Keratinocyte (primary cell): ENCODE measurements around the gene ZNF407. TPM values are rescaled to one million over a fixed set of nuclear protein-coding genes. Genes with fewer than 3 reads are reported as not detected.

Source experiments
- DNase-seq: peaks from one replicate; pipeline ENCODE4 v3.0.0-alpha.2; 2011; ENCODE audit warnings: low read depth, missing footprints, low spot score
- FAIRE-seq: peaks from 2 replicates; lab custom pipeline; 2011; peaks lifted over from hg19 to GRCh38; lab: Jason Lieb, UNC
- H2AFZ ChIP-seq: 2 replicates; pipeline ENCODE4 v1.6.0; 2012; ENCODE audit warnings: low read length, control low read depth, inconsistent platforms; ENCODE audit not compliant: control insufficient read depth
- H3K27ac ChIP-seq: 2 replicates; pipeline ENCODE4 v1.5.1; 2011; ENCODE audit warnings: low read length; ENCODE audit not compliant: control insufficient read depth, insufficient read depth
- H3K27me3 ChIP-seq: 3 replicates; pipeline ENCODE4 v1.6.0; 2011; ENCODE audit warnings: low read length; ENCODE audit not compliant: control insufficient read depth, insufficient read depth; ENCODE audit errors: extremely low read depth
- H3K36me3 ChIP-seq, 2 experiments: 2 replicates in 1 of 2; 3 replicates in 1 of 2; pipeline ENCODE4 v1.5.1; 2011; ENCODE audit warnings: low read length in 2 of 2, mild to moderate bottlenecking in 1 of 2; ENCODE audit not compliant: control insufficient read depth in 2 of 2, insufficient read depth in 2 of 2; ENCODE audit errors: extremely low read depth in 1 of 2
- H3K4me1 ChIP-seq: 3 replicates; pipeline ENCODE4 v1.5.1; 2011; ENCODE audit warnings: low read length; ENCODE audit not compliant: control insufficient read depth, insufficient read depth; ENCODE audit errors: extremely low read depth
- H3K4me2 ChIP-seq: 3 replicates; pipeline ENCODE4 v1.6.0; 2011; ENCODE audit warnings: low read depth, low read length; ENCODE audit not compliant: control insufficient read depth, insufficient read depth; ENCODE audit errors: extremely low read depth
- H3K4me3 ChIP-seq, 3 experiments: fragments of 200-600 bp in 1 of 3; sonication (generic) in 1 of 3; 2 replicates in 2 of 3; 3 replicates in 1 of 3; pipeline ENCODE4 v1.5.1; 2011 to 2016; ENCODE audit warnings: low read length in 3 of 3, mild to moderate bottlenecking in 3 of 3, control low read depth in 2 of 3, inconsistent platforms in 1 of 3, low read depth in 1 of 3, mixed read lengths in 1 of 3, mixed run types in 1 of 3, moderate library complexity in 1 of 3; ENCODE audit not compliant: control insufficient read depth in 2 of 3, insufficient read depth in 2 of 3; ENCODE audit errors: extremely low read depth in 1 of 3
- H3K79me2 ChIP-seq: 2 replicates; pipeline ENCODE4 v1.6.0; 2012; ENCODE audit warnings: low read length; ENCODE audit not compliant: control insufficient read depth, insufficient read depth
- H3K9ac ChIP-seq: 3 replicates; pipeline ENCODE4 v1.6.0; 2011; ENCODE audit warnings: low read length; ENCODE audit not compliant: control insufficient read depth, insufficient read depth; ENCODE audit errors: extremely low read depth
- H3K9me1 ChIP-seq: 3 replicates; pipeline ENCODE4 v1.6.0; 2011; ENCODE audit warnings: low read length; ENCODE audit not compliant: control insufficient read depth, insufficient read depth; ENCODE audit errors: extremely low read depth
- H3K9me3 ChIP-seq: 2 replicates; pipeline ENCODE4 v1.5.1; 2012; ENCODE audit warnings: low read depth, low read length; ENCODE audit not compliant: control insufficient read depth
- H4K20me1 ChIP-seq: 3 replicates; pipeline ENCODE4 v1.6.0; 2011; ENCODE audit warnings: low read length; ENCODE audit not compliant: control insufficient read depth, insufficient read depth; ENCODE audit errors: extremely low read depth
- CTCF ChIP-seq, 3 experiments: IDR thresholded peaks in 1 of 3; conservative IDR thresholded peaks in 1 of 3; optimal IDR thresholded peaks in 1 of 3; 2 replicates in 2 of 3; 3 replicates in 1 of 3; pipeline versions ENCODE3 to v1.5.1; 2011; ENCODE audit warnings: low read length in 3 of 3, mild to moderate bottlenecking in 3 of 3, moderate library complexity in 2 of 3, control low read depth in 1 of 3, inconsistent platforms in 1 of 3; ENCODE audit not compliant: insufficient read depth in 2 of 3; ENCODE audit errors: extremely low read depth in 1 of 3
- EZH2 ChIP-seq: IDR thresholded peaks from one replicate; pipeline ENCODE4 v1.6.1; 2012; ENCODE audit warnings: inconsistent platforms, mild to moderate bottlenecking, low read length, moderate library complexity
- dilution Hi-C: fragments of 300-500 bp; cut with MboI; formaldehyde crosslinking; loops from one replicate; pipeline ENCODE4 v1.7.0; 2020; ENCODE audit warnings: low sequenced_read_pairs; ENCODE audit not compliant: extremely low pct_ligation_motif_present
- polyA plus RNA-seq, 5 experiments: library from polyadenylated mRNA; depleted of rRNA in 3 of 5; stranded (reverse) in 3 of 5; stranded (forward) in 1 of 5; unstranded in 1 of 5; fragments of >200 nt; gene quantifications; 1 replicate in 1 of 5; 2 replicates in 3 of 5; 3 replicates in 1 of 5; pipeline versions ENCODE4 v1.2.1 to v1.2.3, GENCODE V29; 2011 to 2012; ENCODE audit warnings: missing spikeins in 2 of 5, low read depth in 1 of 5, low replicate concordance in 1 of 5

ZNF407 gene
- polyA plus RNA-seq, 1 donor (not counting 4 experiments of a cell fraction or from before 2014, with no cell fraction given), result 3.8 TPM

GRCh38 chr18:74623047-74623816, 25.6 kb downstream of the ZNF407 start:
- peaks cover 27% of the 10 kb centered on the region for H3K79me2 ChIP-seq
- no peaks in the 10 kb centered on the region for H3K36me3 ChIP-seq
- FAIRE-seq, result no peak
- no peaks in the 10 kb centered on the region for H3K4me1 ChIP-seq
- no peak overlapping the region for H3K4me3 ChIP-seq
- TF ChIP-seq EZH2 (no peak), CTCF (optimal IDR thresholded peaks at IDR 0.05 in 1 of 3, IDR thresholded peaks at IDR 0.05 in 1 of 3, conservative IDR thresholded peaks at IDR 0.05 in 1 of 3; ENCODE audit: extremely low read depth in 1 of 3, insufficient read depth in 2 of 3, low read length in 3 of 3) (peak; percentile 27 to 38 (median 36))
- dilution Hi-C loops, result no loop called here
- H4K20me1 ChIP-seq, result no peaks in the 10 kb centered on the region
- H3K27me3 ChIP-seq, result no peaks in the 10 kb centered on the region
- H3K27ac ChIP-seq, result no peak overlapping the region
- no peaks in the 10 kb centered on the region for H3K9me3 ChIP-seq
- H3K9me1 ChIP-seq, result peaks cover 3% of the 10 kb centered on the region
- no peak overlapping the region for H2AFZ ChIP-seq
- H3K4me2 ChIP-seq, result no peak overlapping the region
- H3K9ac ChIP-seq, result no peak overlapping the region
- no peak for DNase-seq

DNA sequence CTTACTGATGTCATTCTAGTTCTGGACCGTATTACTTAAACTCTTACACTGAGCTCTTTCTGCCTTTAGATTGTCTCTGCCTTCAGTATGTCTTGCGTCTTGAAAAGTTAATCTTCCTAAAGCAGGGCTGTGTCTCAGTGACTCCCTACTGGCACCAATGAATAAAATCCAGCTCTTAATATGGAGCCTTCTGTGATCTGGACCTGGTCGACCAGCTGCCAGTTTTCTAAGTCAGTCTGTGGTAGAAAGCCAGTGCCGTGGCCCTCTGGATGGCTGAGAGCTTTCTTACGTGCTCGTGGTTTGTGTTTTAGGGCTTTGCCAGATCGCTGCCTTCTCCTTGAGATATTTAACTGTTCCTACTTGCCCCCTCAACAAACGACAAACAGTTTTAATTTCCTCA, 26.8 kb downstream of the ZNF407 start:
- FAIRE-seq, result no peak

More for the DNA sequence above, 26.8 kb downstream of the ZNF407 start:
- Histone ChIP-seq H3K4me3 (no peak overlapping the region), H4K20me1 (no peaks in the 10 kb centered on the region), H3K4me2 (no peak overlapping the region), H2AFZ (no peak overlapping the region), H3K9me3 (no peaks in the 10 kb centered on the region), H3K36me3 (no peaks in the 10 kb centered on the region), H3K79me2 (peaks cover 27% of the 10 kb centered on the region), H3K27ac (no peak overlapping the region), H3K9ac (no peak overlapping the region), H3K4me1 (no peaks in the 10 kb centered on the region), H3K9me1 (peaks cover 3% of the 10 kb centered on the region), H3K27me3 (no peaks in the 10 kb centered on the region)
- no peak for DNase-seq
- no peak for TF ChIP-seq EZH2
- TF ChIP-seq CTCF (optimal IDR thresholded peaks at IDR 0.05 in 1 of 3, IDR thresholded peaks at IDR 0.05 in 1 of 3, conservative IDR thresholded peaks at IDR 0.05 in 1 of 3; ENCODE audit: extremely low read depth in 1 of 3, insufficient read depth in 2 of 3, low read length in 3 of 3), result no peak
- dilution Hi-C loops, result no loop called here
